ENCODE measurements around the gene DNAH5. TPM values are rescaled to one million over a fixed set of nuclear protein-coding genes. Genes with fewer than 3 reads are reported as not detected.
"Not testable (repeated sequence)": the region's sequence is repeated elsewhere in the genome, so short reads cannot be mapped to it uniquely, and the experiment has no call there.

The DNAH5 gene
- 1.0 TPM for total RNA-seq

GRCh38 chr5:13944560-13945199 lies at the start of gene DNAH5:
Gene DNAH5 (minus strand): TSS chr5:13944688. CDS start chr5:13944438, 250 bp downstream.
- Histone ChIP-seq H3K27me3 (ENCODE audit: control insufficient read depth in 3 of 3, insufficient read depth in 3 of 3, low read length in 3 of 3) (peaks cover 0 to 4% (median 0%) of the 10 kb centered on the region in 3 donors), H3K4me3 (ENCODE audit: low read length in 3 of 3) (no peak within 1 kb of the TSS), H3K36me3 (ENCODE audit: control insufficient read depth in 3 of 3, insufficient read depth in 3 of 3, low read length in 3 of 3) (no peaks in the 10 kb centered on the region), H3K27ac (ENCODE audit: low read depth, low read length) (no peak within 1 kb of the TSS), H3K9me3 (ENCODE audit: control insufficient read depth in 3 of 3, low read length in 3 of 3) (no peaks in the 10 kb centered on the region), H3K9ac (ENCODE audit: low read depth in 1 of 3, low read length in 3 of 3) (no peak within 1 kb of the TSS), H3K4me1 (ENCODE audit: control insufficient read depth in 3 of 3, insufficient read depth in 3 of 3, low read length in 3 of 3) (peaks cover 0 to 9% (median 5%) of the 10 kb centered on the region in 3 donors)

- Histone ChIP-seq H3K27ac (ENCODE audit: low read depth, low read length) (no peak overlapping the region), H3K27me3 (ENCODE audit: control insufficient read depth in 3 of 3, insufficient read depth in 3 of 3, low read length in 3 of 3) (no peaks in the 10 kb centered on the region), H3K4me3 (ENCODE audit: low read length in 3 of 3) (no peak overlapping the region), H3K4me1 (ENCODE audit: control insufficient read depth in 3 of 3, insufficient read depth in 3 of 3, low read length in 3 of 3) (peaks cover 0 to 5% (median 5%) of the 10 kb centered on the region in 3 donors), H3K36me3 (ENCODE audit: control insufficient read depth in 3 of 3, insufficient read depth in 3 of 3, low read length in 3 of 3) (no peaks in the 10 kb centered on the region), H3K9ac (ENCODE audit: low read depth in 1 of 3, low read length in 3 of 3) (no peak overlapping the region), H3K9me3 (ENCODE audit: control insufficient read depth in 3 of 3, low read length in 3 of 3) (no peaks in the 10 kb centered on the region)
These were observed 49.4 kb upstream of the DNAH5 start for GRCh38 chr5:13993926-13994325.

GRCh38 chr5:13992795-13993194 lies 48.3 kb upstream of the DNAH5 start:
- H3K4me1 ChIP-seq (ENCODE audit: control insufficient read depth in 3 of 3, insufficient read depth in 3 of 3, low read length in 3 of 3): peaks cover 0 to 8% (median 5%) of the 10 kb centered on the region in 3 donors
- H3K36me3 ChIP-seq (ENCODE audit: control insufficient read depth in 3 of 3, insufficient read depth in 3 of 3, low read length in 3 of 3): no peaks in the 10 kb centered on the region
- no peaks in the 10 kb centered on the region for H3K9me3 ChIP-seq (ENCODE audit: control insufficient read depth in 3 of 3, low read length in 3 of 3)
- H3K4me3 ChIP-seq (ENCODE audit: low read length in 3 of 3): no peak overlapping the region
- H3K27ac ChIP-seq (ENCODE audit: low read depth, low read length): no peak overlapping the region
- no peak overlapping the region for H3K9ac ChIP-seq (ENCODE audit: low read depth in 1 of 3, low read length in 3 of 3)
- no peaks in the 10 kb centered on the region for H3K27me3 ChIP-seq (ENCODE audit: control insufficient read depth in 3 of 3, insufficient read depth in 3 of 3, low read length in 3 of 3)

- Histone ChIP-seq H3K36me3 (ENCODE audit: control insufficient read depth in 3 of 3, insufficient read depth in 3 of 3, low read length in 3 of 3) (no peaks in the 10 kb centered on the region), H3K9me3 (ENCODE audit: control insufficient read depth in 3 of 3, low read length in 3 of 3) (no peaks in the 10 kb centered on the region), H3K4me1 (ENCODE audit: control insufficient read depth in 3 of 3, insufficient read depth in 3 of 3, low read length in 3 of 3) (peaks cover 0 to 8% (median 5%) of the 10 kb centered on the region in 3 donors), H3K4me3 (ENCODE audit: low read length in 3 of 3) (no peak overlapping the region), H3K9ac (ENCODE audit: low read depth in 1 of 3, low read length in 3 of 3) (no peak overlapping the region), H3K27me3 (ENCODE audit: control insufficient read depth in 3 of 3, insufficient read depth in 3 of 3, low read length in 3 of 3) (no peaks in the 10 kb centered on the region), H3K27ac (ENCODE audit: low read depth, low read length) (no peak overlapping the region)
These were observed 46.9 kb upstream of the DNAH5 start for GRCh38 chr5:13991365-13991764.

- H3K36me3 ChIP-seq (ENCODE audit: control insufficient read depth in 3 of 3, insufficient read depth in 3 of 3, low read length in 3 of 3): no peaks in the 10 kb centered on the region
- no peaks in the 10 kb centered on the region for H3K9me3 ChIP-seq (ENCODE audit: control insufficient read depth in 3 of 3, low read length in 3 of 3)
- H3K4me1 ChIP-seq (ENCODE audit: control insufficient read depth in 3 of 3, insufficient read depth in 3 of 3, low read length in 3 of 3): peaks cover 0 to 8% (median 5%) of the 10 kb centered on the region in 3 donors
- H3K27me3 ChIP-seq (ENCODE audit: control insufficient read depth in 3 of 3, insufficient read depth in 3 of 3, low read length in 3 of 3): peaks cover 0 to 1% (median 0%) of the 10 kb centered on the region in 3 donors
- no peak overlapping the region for H3K9ac ChIP-seq (ENCODE audit: low read depth in 1 of 3, low read length in 3 of 3)
- no peak overlapping the region for H3K27ac ChIP-seq (ENCODE audit: low read depth, low read length)
- H3K4me3 ChIP-seq (ENCODE audit: low read length in 3 of 3): no peak overlapping the region
These were observed 46.4 kb upstream of the DNAH5 start for GRCh38 chr5:13990896-13991295.

- Histone ChIP-seq H3K27ac (ENCODE audit: low read depth, low read length) (no peak overlapping the region), H3K9me3 (ENCODE audit: control insufficient read depth in 3 of 3, low read length in 3 of 3) (no peaks in the 10 kb centered on the region), H3K9ac (ENCODE audit: low read depth in 1 of 3, low read length in 3 of 3) (no peak overlapping the region), H3K4me1 (ENCODE audit: control insufficient read depth in 3 of 3, insufficient read depth in 3 of 3, low read length in 3 of 3) (peaks cover 0 to 7% (median 4%) of the 10 kb centered on the region in 3 donors), H3K4me3 (ENCODE audit: low read length in 3 of 3) (no peak overlapping the region), H3K27me3 (ENCODE audit: control insufficient read depth in 3 of 3, insufficient read depth in 3 of 3, low read length in 3 of 3) (peaks cover 0 to 5% (median 0%) of the 10 kb centered on the region in 3 donors), H3K36me3 (ENCODE audit: control insufficient read depth in 3 of 3, insufficient read depth in 3 of 3, low read length in 3 of 3) (no peaks in the 10 kb centered on the region)
These were observed 45.3 kb upstream of the DNAH5 start for GRCh38 chr5:13989832-13990231.

GRCh38 chr5:13987843-13988464 lies 43.5 kb upstream of the DNAH5 start:
- Histone ChIP-seq H3K27ac (ENCODE audit: low read depth, low read length) (no peak overlapping the region), H3K9me3 (ENCODE audit: control insufficient read depth in 3 of 3, low read length in 3 of 3) (no peaks in the 10 kb centered on the region), H3K4me3 (ENCODE audit: low read length in 3 of 3) (no peak overlapping the region), H3K4me1 (ENCODE audit: control insufficient read depth in 3 of 3, insufficient read depth in 3 of 3, low read length in 3 of 3) (peaks cover 0 to 3% (median 0%) of the 10 kb centered on the region in 3 donors), H3K36me3 (ENCODE audit: control insufficient read depth in 3 of 3, insufficient read depth in 3 of 3, low read length in 3 of 3) (no peaks in the 10 kb centered on the region), H3K27me3 (ENCODE audit: control insufficient read depth in 3 of 3, insufficient read depth in 3 of 3, low read length in 3 of 3) (peaks cover 0 to 5% (median 1%) of the 10 kb centered on the region in 3 donors), H3K9ac (ENCODE audit: low read depth in 1 of 3, low read length in 3 of 3) (no peak overlapping the region)

- Histone ChIP-seq H3K36me3 (ENCODE audit: control insufficient read depth in 3 of 3, insufficient read depth in 3 of 3, low read length in 3 of 3) (no peaks in the 10 kb centered on the region), H3K27ac (ENCODE audit: low read depth, low read length) (no peak overlapping the region), H3K9ac (ENCODE audit: low read depth in 1 of 3, low read length in 3 of 3) (no peak overlapping the region)
These were observed 41.4 kb upstream of the DNAH5 start for GRCh38 chr5:13985731-13986418.

GRCh38 chr5:13984888-13985287 lies 40.4 kb upstream of the DNAH5 start:
- not testable (repeated sequence) for H3K4me1 ChIP-seq (ENCODE audit: control insufficient read depth in 3 of 3, insufficient read depth in 3 of 3, low read length in 3 of 3); H3K36me3 ChIP-seq (ENCODE audit: control insufficient read depth in 3 of 3, insufficient read depth in 3 of 3, low read length in 3 of 3)

More at GRCh38 chr5:13985731-13986418, 41.4 kb upstream of the DNAH5 start:
- Histone ChIP-seq H3K9me3 (ENCODE audit: control insufficient read depth in 3 of 3, low read length in 3 of 3) (no peaks in the 10 kb centered on the region), H3K27me3 (ENCODE audit: control insufficient read depth in 3 of 3, insufficient read depth in 3 of 3, low read length in 3 of 3) (peaks cover 0 to 5% (median 2%) of the 10 kb centered on the region in 3 donors), H3K4me1 (ENCODE audit: control insufficient read depth in 3 of 3, insufficient read depth in 3 of 3, low read length in 3 of 3) (peaks cover 0 to 3% (median 0%) of the 10 kb centered on the region in 3 donors), H3K4me3 (ENCODE audit: low read length in 3 of 3) (no peak overlapping the region)

More at GRCh38 chr5:13984888-13985287, 40.4 kb upstream of the DNAH5 start:
- not testable (repeated sequence) for H3K27me3 ChIP-seq (ENCODE audit: control insufficient read depth in 3 of 3, insufficient read depth in 3 of 3, low read length in 3 of 3); H3K27ac ChIP-seq (ENCODE audit: low read depth, low read length); H3K4me3 ChIP-seq (ENCODE audit: low read length in 3 of 3); H3K9ac ChIP-seq (ENCODE audit: low read depth in 1 of 3, low read length in 3 of 3); H3K9me3 ChIP-seq (ENCODE audit: control insufficient read depth in 3 of 3, low read length in 3 of 3)

Data from skeletal muscle tissue (tissue), 4 donors.